SK-N-SH treated with all-trans-retinoic acid at 6 μM for 48 hours (cell line): ENCODE measurements around the gene TBC1D2.

Experiments used
- CSRNP3 ChIP-seq: fragments of 250-450 bp; sonication (Bioruptor Pico); IDR thresholded peaks from 2 replicates; pipeline ENCODE4 v1.5.1; 2021; ENCODE audit warnings: mild to moderate bottlenecking, moderate library complexity
- OSR1 ChIP-seq: fragments of 250-450 bp; sonication (Bioruptor Pico); IDR thresholded peaks from 2 replicates; pipeline ENCODE4 v1.8.0; 2022; ENCODE audit warnings: moderate library complexity, mild to moderate bottlenecking, inconsistent platforms
- SNAI2 ChIP-seq: fragments of 250-450 bp; sonication (Bioruptor Pico); IDR thresholded peaks from 2 replicates; pipeline ENCODE4 v1.5.0; 2020; ENCODE audit warnings: mild to moderate bottlenecking, moderate library complexity
- ZFP3 ChIP-seq: fragments of 250-450 bp; sonication (Bioruptor Pico); IDR thresholded peaks from 2 replicates; pipeline ENCODE4 v1.5.0; 2020; ENCODE audit warnings: mild to moderate bottlenecking, moderate library complexity

GRCh38 chr9:98230304-98230703 is 25.1 kb downstream of the TBC1D2 start:
- TF ChIP-seq OSR1 (CRISPR knock-in tag) (no peak), ZFP3 (no peak), SNAI2 (CRISPR knock-in tag) (no peak), CSRNP3 (CRISPR knock-in tag) (no peak)
